HCT116 (cell line): ENCODE measurements around the gene DLG2. TPM values are rescaled to one million over a fixed set of nuclear protein-coding genes. Genes with fewer than 3 reads are reported as not detected.
A peak's percentile ranks its signal among the peaks of the same experiment; 100 is the strongest.
"Not testable (repeated sequence)": the region's sequence is repeated elsewhere in the genome, so short reads cannot be mapped to it uniquely, and the experiment has no call there.

Experiments
- ATAC-seq: fragments of 200-7000 bp; cut with Tn5 transposase; 2 replicates; pipeline ENCODE4 v1.9.1; 2020; ENCODE audit warnings: mild to moderate bottlenecking, moderate library complexity
- BruUV-seq: library from RNA; stranded (reverse); fragments of 400-500 nt; replicated peaks from 2 replicates; lab custom pipeline; 2021; lab: Mats Ljungman, UMichigan
- CTCF ChIA-PET: fragments of 300-600 bp; sonication (Branson Sonifier 250); formaldehyde crosslinking; loops from one replicate; lab custom pipeline; 2021; ENCODE audit warnings: antibody characterized with exemption; lab: Charles Lee
- POLR2A ChIA-PET: fragments of 300-600, 350-600 bp; sonication (Branson Sonifier 250); formaldehyde crosslinking; loops from one replicate; lab custom pipeline; 2021; ENCODE audit warnings: antibody characterized with exemption; lab: Charles Lee
- RAD21 ChIA-PET, 2 experiments: fragments of 300-600 bp; sonication (Branson Sonifier 250); formaldehyde crosslinking; loops; one replicate each; lab custom pipeline; 2023; ENCODE audit warnings: low total read pairs in 2 of 2; ENCODE audit not compliant: uncharacterized antibody in 2 of 2, unreplicated experiment in 2 of 2, low non-redundant PET in 1 of 2; lab: Charles Lee
- DNase-seq: peaks from one replicate; pipeline ENCODE4 v3.0.0-alpha.2; 2010; ENCODE audit warnings: low read depth, low spot score
- H2AFZ ChIP-seq: fragments of 200-600 bp; shearing (Covaris generic), sonication (generic); 2 replicates; pipeline ENCODE4 v1.6.1; 2017; ENCODE audit warnings: low read depth, mixed run types, mixed read lengths, antibody characterized with exemption, low read length; ENCODE audit not compliant: poor library complexity, severe bottlenecking
- H3K27ac ChIP-seq: 2 replicates; pipeline ENCODE4 v1.5.1; 2012; ENCODE audit warnings: low read depth, low read length
- H3K27me3 ChIP-seq: fragments of 200-600 bp; sonication (generic); 2 replicates; pipeline ENCODE4 v1.6.1; 2016; ENCODE audit warnings: mixed run types, low read length, mixed read lengths; ENCODE audit not compliant: insufficient read depth
- H3K36me3 ChIP-seq, 2 experiments: fragments of 200-500 bp in 1 of 2; fragments of 200-600 bp in 1 of 2; sonication (Bioruptor generic) in 1 of 2; sonication (generic) in 1 of 2; 2 replicates each; pipeline versions ENCODE4 v1.5.1 to v1.6.1; 2014 to 2016; ENCODE audit warnings: low read length in 2 of 2, inconsistent platforms in 1 of 2, mixed read lengths in 1 of 2, mixed run types in 1 of 2; ENCODE audit not compliant: insufficient read depth in 2 of 2, control insufficient read depth in 1 of 2
- H3K4me1 ChIP-seq, 2 experiments: fragments of 200-600 bp in 1 of 2; sonication (generic) in 1 of 2; 2 replicates each; pipeline versions ENCODE4 v1.5.1 to v1.6.1; 2012 to 2017; ENCODE audit warnings: low read length in 2 of 2, inconsistent platforms in 1 of 2, mild to moderate bottlenecking in 1 of 2, mixed read lengths in 1 of 2, mixed run types in 1 of 2, moderate library complexity in 1 of 2; ENCODE audit not compliant: insufficient read depth in 2 of 2, control insufficient read depth in 1 of 2
- H3K4me2 ChIP-seq: fragments of 200-600 bp; sonication (generic); 2 replicates; pipeline ENCODE4 v1.6.1; 2017; ENCODE audit warnings: mixed run types, low read length, mixed read lengths
- H3K4me3 ChIP-seq, 2 experiments: fragments of 200-600 bp in 1 of 2; sonication (generic) in 1 of 2; replicated peaks in 1 of 2; 2 replicates each; pipeline ENCODE4 v1.5.1; 2011 to 2016; ENCODE audit warnings: low read length in 2 of 2, control low read depth in 1 of 2, low read depth in 1 of 2, mild to moderate bottlenecking in 1 of 2, mixed read lengths in 1 of 2, mixed run types in 1 of 2
- H3K79me2 ChIP-seq: fragments of 200-600 bp; sonication (generic); 2 replicates; pipeline ENCODE4 v1.6.1; 2017; ENCODE audit warnings: mild to moderate bottlenecking, mixed run types, low read length, moderate library complexity, mixed read lengths; ENCODE audit not compliant: insufficient read depth
- H3K9ac ChIP-seq: fragments of 200-600 bp; sonication (generic); 2 replicates; pipeline ENCODE4 v1.6.1; 2016; ENCODE audit warnings: low read length, mixed read lengths
- H3K9me2 ChIP-seq: fragments of 200-600 bp; sonication (generic), shearing (Covaris generic); 2 replicates; pipeline ENCODE4 v1.6.1; 2017; ENCODE audit warnings: mixed run types, mild to moderate bottlenecking, moderate library complexity; ENCODE audit not compliant: insufficient read depth
- H3K9me3 ChIP-seq, 2 experiments: fragments of 200-500 bp in 1 of 2; fragments of 200-600 bp in 1 of 2; sonication (Bioruptor generic) in 1 of 2; sonication (generic) in 1 of 2; 2 replicates each; pipeline ENCODE4 v1.6.1; 2014 to 2017; ENCODE audit warnings: low read length in 2 of 2, mixed read lengths in 2 of 2, inconsistent platforms in 1 of 2, low read depth in 1 of 2, mild to moderate bottlenecking in 1 of 2, mixed run types in 1 of 2, moderate library complexity in 1 of 2; ENCODE audit not compliant: control insufficient read depth in 1 of 2, insufficient read depth in 1 of 2
- H4K20me1 ChIP-seq: fragments of 200-600 bp; sonication (generic), shearing (Covaris generic); 2 replicates; pipeline ENCODE4 v1.6.1; 2017; ENCODE audit warnings: mixed run types, mild to moderate bottlenecking, moderate library complexity; ENCODE audit not compliant: insufficient read depth
- CBX3 ChIP-seq: IDR thresholded peaks from 2 replicates; pipeline ENCODE4 v1.6.1; 2012; ENCODE audit warnings: low read depth
- CEBPB ChIP-seq: IDR thresholded peaks from 2 replicates; pipeline ENCODE4 v1.6.1; 2012; ENCODE audit warnings: low read depth
- EZH2phosphoT487 ChIP-seq: fragments of 200-600 bp; IDR thresholded peaks from 2 replicates; pipeline ENCODE4 v1.6.1; 2018; ENCODE audit warnings: antibody characterized with exemption, borderline replicate concordance
- FOSL1 ChIP-seq: IDR thresholded peaks from 2 replicates; pipeline ENCODE4 v1.6.1; 2012; ENCODE audit warnings: low read depth
- SIN3A ChIP-seq: IDR thresholded peaks from 2 replicates; pipeline ENCODE4 v1.6.1; 2012; ENCODE audit warnings: low read depth
- ZNF274 ChIP-seq: fragments of 200-500 bp; sonication (Bioruptor generic); IDR thresholded peaks from 2 replicates; pipeline ENCODE4 v1.6.1; 2014; ENCODE audit warnings: mild to moderate bottlenecking, low read depth, low read length, inconsistent platforms
- intact Hi-C: fragments of 100-400 bp; cut with micrococcal nuclease; formaldehyde crosslinking; loops from 2 replicates; pipeline ENCODE4 v1.10.0; 2022
- total RNA-seq: library from RNA; stranded (reverse); gene quantifications from one replicate; pipeline ENCODE4 v1.2.1, GENCODE V29; 2021; ENCODE audit not compliant: unreplicated experiment
- TF ChIP-seq, protein P1 (sequence below): IDR thresholded peaks from 2 replicates; pipeline ENCODE4 v1.6.1; 2011; ENCODE audit warnings: mild to moderate bottlenecking, low read length, moderate library complexity; ENCODE audit not compliant: insufficient replicate concordance; ENCODE audit errors: extremely low read depth

Gene DLG2
- total RNA-seq, 1 experiment from 2014 or later = 2.4 TPM

DNA sequence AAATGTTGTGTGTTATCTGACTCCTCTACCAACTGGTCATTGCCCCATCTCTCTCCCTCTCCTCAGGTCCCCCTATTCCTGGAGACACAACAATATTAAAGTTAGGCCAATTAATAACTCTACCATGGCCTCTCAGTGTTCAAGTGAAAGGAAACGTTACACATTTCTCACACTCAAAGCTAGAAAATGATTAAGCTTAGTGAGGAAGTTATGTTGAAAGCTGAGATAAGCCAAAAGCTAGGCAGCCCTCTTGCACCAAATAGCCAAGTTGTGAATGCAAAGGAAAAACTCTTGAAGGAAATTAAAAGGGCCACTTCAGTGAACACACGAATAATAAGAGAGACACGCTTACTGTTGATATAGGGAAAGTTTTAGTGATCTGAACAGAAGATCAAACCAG lies 6.9 kb downstream of the DLG2 start:
- POLR2A ChIA-PET = no interaction called here
- ATAC-seq (no peak), DNase-seq (no peak)
- Histone ChIP-seq H2AFZ (no peak overlapping the region), H3K36me3 (no peaks in the 10 kb centered on the region), H3K27ac (no peak overlapping the region), H3K9me2 (no peaks in the 10 kb centered on the region), H4K20me1 (no peaks in the 10 kb centered on the region), H3K9me3 (no peaks in the 10 kb centered on the region), H3K4me2 (no peak overlapping the region), H3K27me3 (no peaks in the 10 kb centered on the region), H3K4me1 (no peaks in the 10 kb centered on the region; a peak in 1 of 4 replicates), H3K79me2 (no peaks in the 10 kb centered on the region), H3K4me3 (no peak overlapping the region), H3K9ac (no peak overlapping the region)
- RAD21 ChIA-PET = no interaction called here
- no TSS peak for BruUV-seq
- intact Hi-C loops = no loop called here
- CTCF ChIA-PET = no interaction called here
- no peak for TF ChIP-seq EZH2phosphoT487
- no peak for TF ChIP-seq CEBPB
- TF ChIP-seq FOSL1 = no peak
- no peak for TF ChIP-seq ZNF274
- TF ChIP-seq, protein P1, sequence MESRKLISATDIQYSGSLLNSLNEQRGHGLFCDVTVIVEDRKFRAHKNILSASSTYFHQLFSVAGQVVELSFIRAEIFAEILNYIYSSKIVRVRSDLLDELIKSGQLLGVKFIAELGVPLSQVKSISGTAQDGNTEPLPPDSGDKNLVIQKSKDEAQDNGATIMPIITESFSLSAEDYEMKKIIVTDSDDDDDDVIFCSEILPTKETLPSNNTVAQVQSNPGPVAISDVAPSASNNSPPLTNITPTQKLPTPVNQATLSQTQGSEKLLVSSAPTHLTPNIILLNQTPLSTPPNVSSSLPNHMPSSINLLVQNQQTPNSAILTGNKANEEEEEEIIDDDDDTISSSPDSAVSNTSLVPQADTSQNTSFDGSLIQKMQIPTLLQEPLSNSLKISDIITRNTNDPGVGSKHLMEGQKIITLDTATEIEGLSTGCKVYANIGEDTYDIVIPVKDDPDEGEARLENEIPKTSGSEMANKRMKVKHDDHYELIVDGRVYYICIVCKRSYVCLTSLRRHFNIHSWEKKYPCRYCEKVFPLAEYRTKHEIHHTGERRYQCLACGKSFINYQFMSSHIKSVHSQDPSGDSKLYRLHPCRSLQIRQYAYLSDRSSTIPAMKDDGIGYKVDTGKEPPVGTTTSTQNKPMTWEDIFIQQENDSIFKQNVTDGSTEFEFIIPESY = no peak
- TF ChIP-seq SIN3A = no peak

DNA sequence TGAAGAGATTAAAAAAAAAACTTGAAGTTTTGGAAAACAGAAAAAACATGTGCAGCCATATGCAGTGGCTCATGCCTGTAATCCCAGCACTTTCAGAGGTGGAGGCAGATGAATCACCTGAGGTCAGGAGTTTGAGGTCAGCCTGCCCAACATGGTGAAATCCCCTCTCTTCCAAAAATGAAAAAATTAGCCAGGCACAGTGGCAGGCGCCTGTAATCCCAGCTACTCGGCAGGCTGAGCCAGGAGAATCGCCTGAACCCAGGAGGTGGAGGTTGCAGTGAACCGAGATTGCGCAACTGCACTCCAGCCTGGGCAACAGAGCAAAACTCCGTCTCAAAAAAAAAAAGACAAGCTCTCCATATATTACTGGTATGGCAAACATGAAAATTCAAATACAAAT lies 7.6 kb downstream of the DLG2 start:
- Histone ChIP-seq H3K36me3 (no peaks in the 10 kb centered on the region), H3K27me3 (no peaks in the 10 kb centered on the region), H3K79me2 (no peaks in the 10 kb centered on the region), H3K9me3 (no peaks in the 10 kb centered on the region), H3K4me2 (no peak overlapping the region), H3K9ac (no peak overlapping the region), H3K9me2 (no peaks in the 10 kb centered on the region), H3K4me1 (no peaks in the 10 kb centered on the region; a peak in 1 of 4 replicates), H3K4me3 (no peak overlapping the region), H4K20me1 (no peaks in the 10 kb centered on the region), H2AFZ (no peak overlapping the region), H3K27ac (no peak overlapping the region)
- BruUV-seq = no TSS peak
- POLR2A ChIA-PET = no interaction called here
- RAD21 ChIA-PET = no interaction called here
- TF ChIP-seq CEBPB (peak; percentile 68; the same call in 1 of the 2 replicates), CBX3 (no peak)
- CTCF ChIA-PET = interaction anchor here (0.5 kb wide), 1 partner anchor 235 kb away, joined by 3 read pairs; no protein-coding TSS in a partner anchor
- DNase-seq (no peak), ATAC-seq (no peak)
- intact Hi-C loops = no loop called here

DNA sequence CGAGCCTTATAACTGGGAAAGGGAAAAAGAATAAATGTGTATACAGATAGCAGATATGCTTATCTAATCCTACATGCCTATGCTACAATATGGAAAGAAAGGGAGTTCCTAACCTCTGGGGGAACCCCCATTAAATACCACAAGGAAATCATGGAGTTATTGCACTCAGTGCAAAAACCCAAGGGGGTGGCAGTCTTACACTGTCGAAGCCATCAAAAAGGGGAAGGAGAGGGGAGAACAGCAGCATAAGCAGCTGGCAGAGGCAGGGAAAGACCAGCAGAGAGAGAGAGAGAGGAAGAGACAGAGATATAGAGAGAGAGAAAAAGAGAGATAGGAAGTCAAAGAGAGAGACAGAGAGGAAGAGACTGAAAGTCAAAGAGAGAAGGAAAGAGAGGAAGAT lies 15.5 kb downstream of the DLG2 start:
- H3K36me3 ChIP-seq, H3K79me2 ChIP-seq, CTCF ChIA-PET, DNase-seq, H3K9me2 ChIP-seq, ATAC-seq, RAD21 ChIA-PET, POLR2A ChIA-PET, H3K4me3 ChIP-seq, H3K9me3 ChIP-seq, H4K20me1 ChIP-seq, H3K27me3 ChIP-seq, H3K27ac ChIP-seq, intact Hi-C loops, H2AFZ ChIP-seq, H3K4me2 ChIP-seq, H3K4me1 ChIP-seq, BruUV-seq, H3K9ac ChIP-seq: not testable (repeated sequence)
